OCI-LY7 (cell line): ENCODE results near the gene KCNJ9.

ENCODE experiments used
- EZH2phosphoT487 ChIP-seq: fragments of 200-600 bp; sonication (generic); IDR thresholded peaks from 2 replicates; pipeline ENCODE4 v1.6.1; 2018; ENCODE audit warnings: low read depth, borderline replicate concordance, mild to moderate bottlenecking, mixed run types, antibody characterized with exemption, low read length, moderate library complexity, mixed read lengths
- TF ChIP-seq, protein P1 (sequence below): fragments of 200-600 bp; sonication (generic); conservative IDR thresholded peaks from 2 replicates; pipeline ENCODE4 v1.5.1; 2014; ENCODE audit warnings: mild to moderate bottlenecking, antibody characterized with exemption, low read length, moderate library complexity, mixed read lengths

DNA sequence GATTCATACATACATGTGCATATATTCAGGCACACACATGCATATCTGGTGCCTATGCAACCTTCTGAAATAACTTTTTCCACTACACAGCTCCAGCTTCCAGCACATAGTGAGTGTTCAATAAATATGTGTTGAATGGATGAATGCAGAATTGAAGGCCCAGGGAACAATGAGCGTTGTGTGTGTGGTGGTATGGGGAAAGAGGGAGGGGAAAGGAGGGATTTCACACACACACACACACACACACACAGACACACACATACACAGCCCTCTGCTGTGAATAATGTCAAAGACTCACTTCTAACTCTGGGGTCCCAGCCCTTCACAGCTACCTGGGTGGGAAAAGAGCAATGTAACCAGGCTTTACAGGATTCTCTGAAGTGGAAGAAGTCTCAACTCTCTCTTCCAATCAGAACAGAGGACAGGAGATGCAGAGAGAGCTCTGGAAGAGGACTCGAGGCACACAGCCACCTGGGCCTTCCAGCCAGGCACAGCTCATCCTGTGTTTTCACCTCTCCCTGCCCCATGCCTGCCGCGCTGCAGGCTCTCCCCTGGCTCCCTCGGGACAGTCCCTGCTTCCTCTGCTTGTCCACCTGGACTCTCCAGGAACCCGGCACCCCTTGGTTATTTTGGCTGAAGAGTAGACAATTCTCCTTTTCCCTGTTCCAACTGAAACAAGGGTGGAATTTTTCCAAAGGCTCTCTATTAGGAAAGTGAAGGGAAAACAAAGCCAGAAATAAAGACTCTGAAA lies 22.5 kb downstream of the KCNJ9 start:
- TF ChIP-seq, protein P1, sequence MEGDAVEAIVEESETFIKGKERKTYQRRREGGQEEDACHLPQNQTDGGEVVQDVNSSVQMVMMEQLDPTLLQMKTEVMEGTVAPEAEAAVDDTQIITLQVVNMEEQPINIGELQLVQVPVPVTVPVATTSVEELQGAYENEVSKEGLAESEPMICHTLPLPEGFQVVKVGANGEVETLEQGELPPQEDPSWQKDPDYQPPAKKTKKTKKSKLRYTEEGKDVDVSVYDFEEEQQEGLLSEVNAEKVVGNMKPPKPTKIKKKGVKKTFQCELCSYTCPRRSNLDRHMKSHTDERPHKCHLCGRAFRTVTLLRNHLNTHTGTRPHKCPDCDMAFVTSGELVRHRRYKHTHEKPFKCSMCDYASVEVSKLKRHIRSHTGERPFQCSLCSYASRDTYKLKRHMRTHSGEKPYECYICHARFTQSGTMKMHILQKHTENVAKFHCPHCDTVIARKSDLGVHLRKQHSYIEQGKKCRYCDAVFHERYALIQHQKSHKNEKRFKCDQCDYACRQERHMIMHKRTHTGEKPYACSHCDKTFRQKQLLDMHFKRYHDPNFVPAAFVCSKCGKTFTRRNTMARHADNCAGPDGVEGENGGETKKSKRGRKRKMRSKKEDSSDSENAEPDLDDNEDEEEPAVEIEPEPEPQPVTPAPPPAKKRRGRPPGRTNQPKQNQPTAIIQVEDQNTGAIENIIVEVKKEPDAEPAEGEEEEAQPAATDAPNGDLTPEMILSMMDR: no peak
- no peak for TF ChIP-seq EZH2phosphoT487
